Measurements from ENCODE around the gene FOXJ3. TPM values are rescaled to one million over a fixed set of nuclear protein-coding genes. Genes with fewer than 3 reads are reported as not detected.

The FOXJ3 gene
- total and polyA plus RNA-seq, 4 donors = 5.3 to 16.8 (median 12.4) TPM

DNA sequence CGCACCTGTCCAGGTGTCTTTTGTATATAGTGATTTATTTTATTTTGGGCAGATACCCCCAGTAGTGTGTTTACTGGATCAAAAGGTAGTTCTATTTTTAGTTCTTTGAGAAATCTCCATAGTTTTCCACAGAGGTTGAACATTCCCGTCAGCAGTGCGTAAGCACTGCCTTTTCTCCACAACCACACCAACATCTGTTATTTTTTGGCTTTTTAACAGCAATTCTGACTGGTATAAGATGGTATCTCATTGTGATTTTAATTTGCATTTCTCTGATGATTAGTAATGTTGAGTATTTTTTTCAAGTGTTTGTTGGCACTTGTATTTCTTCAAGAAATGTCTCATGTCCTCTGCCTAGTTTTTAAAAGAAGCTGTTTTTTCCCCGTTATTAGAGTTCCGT lies 39.2 kb downstream of the FOXJ3 start:
- Histone ChIP-seq H3K4me1 (ENCODE audit: control insufficient read depth in 4 of 4, insufficient read depth in 4 of 4, low read length in 3 of 4) (no peaks in the 10 kb centered on the region), H3K9ac (ENCODE audit: low read depth in 1 of 2, low read length in 2 of 2) (no peak overlapping the region), H3K27ac (ENCODE audit: low read depth in 1 of 2, low read length in 2 of 2) (no peak overlapping the region), H3K36me3 (ENCODE audit: control insufficient read depth in 4 of 4, insufficient read depth in 3 of 4, low read depth in 1 of 4, low read length in 3 of 4) (no peaks in the 10 kb centered on the region), H3K4me3 (ENCODE audit: low read depth in 1 of 3, low read length in 3 of 3) (no peak overlapping the region), H3K27me3 (ENCODE audit: control insufficient read depth in 4 of 4, insufficient read depth in 4 of 4, low read length in 3 of 4) (no peaks in the 10 kb centered on the region), H3K9me3 (ENCODE audit: control insufficient read depth in 4 of 4, low read length in 3 of 4) (no peaks in the 10 kb centered on the region)
- DNase-seq (ENCODE audit: low spot score) = no peak
- WGBS = 98% methylated on average over 5 of the region's 5 CpGs
- TF ChIP-seq, protein P1, sequence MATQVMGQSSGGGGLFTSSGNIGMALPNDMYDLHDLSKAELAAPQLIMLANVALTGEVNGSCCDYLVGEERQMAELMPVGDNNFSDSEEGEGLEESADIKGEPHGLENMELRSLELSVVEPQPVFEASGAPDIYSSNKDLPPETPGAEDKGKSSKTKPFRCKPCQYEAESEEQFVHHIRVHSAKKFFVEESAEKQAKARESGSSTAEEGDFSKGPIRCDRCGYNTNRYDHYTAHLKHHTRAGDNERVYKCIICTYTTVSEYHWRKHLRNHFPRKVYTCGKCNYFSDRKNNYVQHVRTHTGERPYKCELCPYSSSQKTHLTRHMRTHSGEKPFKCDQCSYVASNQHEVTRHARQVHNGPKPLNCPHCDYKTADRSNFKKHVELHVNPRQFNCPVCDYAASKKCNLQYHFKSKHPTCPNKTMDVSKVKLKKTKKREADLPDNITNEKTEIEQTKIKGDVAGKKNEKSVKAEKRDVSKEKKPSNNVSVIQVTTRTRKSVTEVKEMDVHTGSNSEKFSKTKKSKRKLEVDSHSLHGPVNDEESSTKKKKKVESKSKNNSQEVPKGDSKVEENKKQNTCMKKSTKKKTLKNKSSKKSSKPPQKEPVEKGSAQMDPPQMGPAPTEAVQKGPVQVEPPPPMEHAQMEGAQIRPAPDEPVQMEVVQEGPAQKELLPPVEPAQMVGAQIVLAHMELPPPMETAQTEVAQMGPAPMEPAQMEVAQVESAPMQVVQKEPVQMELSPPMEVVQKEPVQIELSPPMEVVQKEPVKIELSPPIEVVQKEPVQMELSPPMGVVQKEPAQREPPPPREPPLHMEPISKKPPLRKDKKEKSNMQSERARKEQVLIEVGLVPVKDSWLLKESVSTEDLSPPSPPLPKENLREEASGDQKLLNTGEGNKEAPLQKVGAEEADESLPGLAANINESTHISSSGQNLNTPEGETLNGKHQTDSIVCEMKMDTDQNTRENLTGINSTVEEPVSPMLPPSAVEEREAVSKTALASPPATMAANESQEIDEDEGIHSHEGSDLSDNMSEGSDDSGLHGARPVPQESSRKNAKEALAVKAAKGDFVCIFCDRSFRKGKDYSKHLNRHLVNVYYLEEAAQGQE (IDR thresholded peaks at IDR 0.05) = no peak
- TF ChIP-seq, protein P2, sequence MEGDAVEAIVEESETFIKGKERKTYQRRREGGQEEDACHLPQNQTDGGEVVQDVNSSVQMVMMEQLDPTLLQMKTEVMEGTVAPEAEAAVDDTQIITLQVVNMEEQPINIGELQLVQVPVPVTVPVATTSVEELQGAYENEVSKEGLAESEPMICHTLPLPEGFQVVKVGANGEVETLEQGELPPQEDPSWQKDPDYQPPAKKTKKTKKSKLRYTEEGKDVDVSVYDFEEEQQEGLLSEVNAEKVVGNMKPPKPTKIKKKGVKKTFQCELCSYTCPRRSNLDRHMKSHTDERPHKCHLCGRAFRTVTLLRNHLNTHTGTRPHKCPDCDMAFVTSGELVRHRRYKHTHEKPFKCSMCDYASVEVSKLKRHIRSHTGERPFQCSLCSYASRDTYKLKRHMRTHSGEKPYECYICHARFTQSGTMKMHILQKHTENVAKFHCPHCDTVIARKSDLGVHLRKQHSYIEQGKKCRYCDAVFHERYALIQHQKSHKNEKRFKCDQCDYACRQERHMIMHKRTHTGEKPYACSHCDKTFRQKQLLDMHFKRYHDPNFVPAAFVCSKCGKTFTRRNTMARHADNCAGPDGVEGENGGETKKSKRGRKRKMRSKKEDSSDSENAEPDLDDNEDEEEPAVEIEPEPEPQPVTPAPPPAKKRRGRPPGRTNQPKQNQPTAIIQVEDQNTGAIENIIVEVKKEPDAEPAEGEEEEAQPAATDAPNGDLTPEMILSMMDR (IDR thresholded peaks at IDR 0.05; ENCODE audit: low read depth, low read length, missing input control) = no peak
- TF ChIP-seq RXRA (IDR thresholded peaks at IDR 0.05) = no peak
- no peak for TF ChIP-seq FOXA2 (IDR thresholded peaks at IDR 0.05)
- TF ChIP-seq RAD21 (IDR thresholded peaks at IDR 0.05) = no peak
- TF ChIP-seq, protein P3, sequence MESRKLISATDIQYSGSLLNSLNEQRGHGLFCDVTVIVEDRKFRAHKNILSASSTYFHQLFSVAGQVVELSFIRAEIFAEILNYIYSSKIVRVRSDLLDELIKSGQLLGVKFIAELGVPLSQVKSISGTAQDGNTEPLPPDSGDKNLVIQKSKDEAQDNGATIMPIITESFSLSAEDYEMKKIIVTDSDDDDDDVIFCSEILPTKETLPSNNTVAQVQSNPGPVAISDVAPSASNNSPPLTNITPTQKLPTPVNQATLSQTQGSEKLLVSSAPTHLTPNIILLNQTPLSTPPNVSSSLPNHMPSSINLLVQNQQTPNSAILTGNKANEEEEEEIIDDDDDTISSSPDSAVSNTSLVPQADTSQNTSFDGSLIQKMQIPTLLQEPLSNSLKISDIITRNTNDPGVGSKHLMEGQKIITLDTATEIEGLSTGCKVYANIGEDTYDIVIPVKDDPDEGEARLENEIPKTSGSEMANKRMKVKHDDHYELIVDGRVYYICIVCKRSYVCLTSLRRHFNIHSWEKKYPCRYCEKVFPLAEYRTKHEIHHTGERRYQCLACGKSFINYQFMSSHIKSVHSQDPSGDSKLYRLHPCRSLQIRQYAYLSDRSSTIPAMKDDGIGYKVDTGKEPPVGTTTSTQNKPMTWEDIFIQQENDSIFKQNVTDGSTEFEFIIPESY (IDR thresholded peaks at IDR 0.05) = no peak
- no peak for TF ChIP-seq FOXA1 (IDR thresholded peaks at IDR 0.05)
- no peak for TF ChIP-seq NR2F2 (IDR thresholded peaks at IDR 0.05)
- no peak for TF ChIP-seq JUND (IDR thresholded peaks at IDR 0.05)
- no peak for TF ChIP-seq EGR1 (IDR thresholded peaks at IDR 0.05; ENCODE audit: low read depth in 2 of 2)

DNA sequence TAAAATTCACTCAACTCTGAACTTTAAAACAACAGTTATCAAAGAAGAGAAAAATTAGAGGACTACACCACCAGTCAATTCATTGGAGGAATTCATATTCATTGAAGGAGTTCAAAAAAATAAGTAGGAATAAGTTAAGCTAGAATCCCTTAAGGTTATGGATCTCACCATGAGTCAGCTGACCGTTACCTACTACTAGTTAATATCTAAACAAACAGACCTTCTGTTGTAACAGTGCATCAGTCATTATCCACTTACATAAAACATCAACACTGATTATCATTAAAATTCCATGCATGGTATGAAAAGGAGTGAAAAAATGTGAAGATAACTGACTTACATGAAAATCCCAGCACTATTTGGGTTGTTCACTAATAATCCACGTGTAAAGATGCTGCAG lies 44.9 kb downstream of the FOXJ3 start:
- no peak overlapping the region for H3K4me3 ChIP-seq (ENCODE audit: low read depth in 1 of 3, low read length in 3 of 3)
- H3K27ac ChIP-seq (ENCODE audit: low read depth in 1 of 2, low read length in 2 of 2) = no peak overlapping the region
- no peaks in the 10 kb centered on the region for H3K9me3 ChIP-seq (ENCODE audit: control insufficient read depth in 4 of 4, low read length in 3 of 4)
- DNase-seq (ENCODE audit: low spot score) = no peak
- TF ChIP-seq YY1 (IDR thresholded peaks at IDR 0.05) (no peak), GABPA (IDR thresholded peaks at IDR 0.05 in 1 of 2, conservative IDR thresholded peaks at IDR 0.05 in 1 of 2) (no peak), RAD21 (IDR thresholded peaks at IDR 0.05) (no peak), FOXA2 (IDR thresholded peaks at IDR 0.05) (no peak), RXRA (IDR thresholded peaks at IDR 0.05) (no peak), EGR1 (IDR thresholded peaks at IDR 0.05; ENCODE audit: low read depth in 2 of 2) (no peak), HNF4A (conservative IDR thresholded peaks at IDR 0.05) (no peak), FOXA1 (IDR thresholded peaks at IDR 0.05) (no peak), JUND (IDR thresholded peaks at IDR 0.05) (no peak), HNF4G (IDR thresholded peaks at IDR 0.05) (no peak)
- TF ChIP-seq, protein P3 (IDR thresholded peaks at IDR 0.05) = no peak
- TF ChIP-seq, protein P4, sequence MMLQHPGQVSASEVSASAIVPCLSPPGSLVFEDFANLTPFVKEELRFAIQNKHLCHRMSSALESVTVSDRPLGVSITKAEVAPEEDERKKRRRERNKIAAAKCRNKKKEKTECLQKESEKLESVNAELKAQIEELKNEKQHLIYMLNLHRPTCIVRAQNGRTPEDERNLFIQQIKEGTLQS (IDR thresholded peaks at IDR 0.05) = no peak
- no peaks in the 10 kb centered on the region for H3K36me3 ChIP-seq (ENCODE audit: control insufficient read depth in 4 of 4, insufficient read depth in 3 of 4, low read depth in 1 of 4, low read length in 3 of 4)
- H3K27me3 ChIP-seq (ENCODE audit: control insufficient read depth in 4 of 4, insufficient read depth in 4 of 4, low read length in 3 of 4) = no peaks in the 10 kb centered on the region
- 70% methylated on average over 2 of the region's 2 CpGs for WGBS
- H3K4me1 ChIP-seq (ENCODE audit: control insufficient read depth in 4 of 4, insufficient read depth in 4 of 4, low read length in 3 of 4) = no peaks in the 10 kb centered on the region
- no peak overlapping the region for H3K9ac ChIP-seq (ENCODE audit: low read depth in 1 of 2, low read length in 2 of 2)
